Esophagus squamous epithelium (tissue), 5 donors: ENCODE measurements around the gene KSR2. TPM values are rescaled to one million over a fixed set of nuclear protein-coding genes. Genes with fewer than 3 reads are reported as not detected.
"Not testable (repeated sequence)": the region's sequence is repeated elsewhere in the genome, so short reads cannot be mapped to it uniquely, and the experiment has no call there.

ENCODE experiments used
- DNase-seq: peaks from one replicate; lab custom pipeline; 2025; lab: John Stamatoyannopoulos, UW
- H3K27ac ChIP-seq, 4 donors: fragments of 200-600 bp; sonication (generic); one replicate each; pipeline ENCODE4 v1.5.1; 2016 to 2019; ENCODE audit warnings: mild to moderate bottlenecking in 1 of 4
- H3K27me3 ChIP-seq, 4 donors: fragments of 200-600 bp; sonication (generic); 1 replicate in 3 of 4; 2 replicates in 1 of 4; pipeline versions ENCODE4 v1.5.1 to v1.6.0; 2017 to 2021; ENCODE audit warnings: antibody characterized with exemption in 1 of 4
- H3K36me3 ChIP-seq, 3 donors: fragments of 200-600 bp; sonication (generic); one replicate each; pipeline ENCODE4 v1.5.1; 2016 to 2019
- H3K4me1 ChIP-seq, 3 donors: fragments of 200-600 bp; sonication (generic); one replicate each; pipeline ENCODE4 v1.5.1; 2017 to 2019
- H3K4me3 ChIP-seq, 4 donors: fragments of 200-600 bp; sonication (generic); 1 replicate in 3 of 4; 2 replicates in 1 of 4; pipeline ENCODE4 v1.5.1; 2016 to 2019; ENCODE audit warnings: mild to moderate bottlenecking in 2 of 4, moderate library complexity in 1 of 4
- H3K9me3 ChIP-seq, 3 donors: fragments of 200-600 bp; sonication (generic); one replicate each; pipeline ENCODE4 v1.5.1; 2016 to 2019
- CTCF ChIP-seq, 6 experiments: fragments of 450-650 bp in 4 of 6; fragments of 200-600 bp in 2 of 6; sonication (generic) in 2 of 6; IDR thresholded peaks; one replicate each; pipeline ENCODE4 v1.5.1; 2016 to 2019; ENCODE audit warnings: antibody characterized with exemption in 6 of 6, mild to moderate bottlenecking in 4 of 6, moderate library complexity in 4 of 6
- POLR2A ChIP-seq, 4 donors: fragments of 450-650 bp; IDR thresholded peaks; one replicate each; pipeline ENCODE4 v1.6.1; 2017; ENCODE audit warnings: antibody characterized with exemption in 4 of 4, mild to moderate bottlenecking in 4 of 4, moderate library complexity in 3 of 4
- WGBS, 2 donors: methylation state at CpG; one replicate each; pipeline ENCODE4 v1.1.5; 2018; 5-methylcytosine and 5-hydroxymethylcytosine counted together
- intact Hi-C: fragments of 100-400 bp; cut with DNase I; formaldehyde crosslinking; loops from one replicate; pipeline ENCODE4 v1.15.0; 2022
- total RNA-seq, 4 donors: library from RNA; depleted of rRNA; stranded (reverse); fragments of >200 nt; gene quantifications; one replicate each; pipeline ENCODE4 v1.1.0, GENCODE V29; 2016
- donor health status: DM: yes; HTN: yes; CAD: no.

Gene KSR2
- total RNA-seq, 4 donors from 2014 or later, result under 0.01 to 0.13 (median 0.03) TPM

DNA sequence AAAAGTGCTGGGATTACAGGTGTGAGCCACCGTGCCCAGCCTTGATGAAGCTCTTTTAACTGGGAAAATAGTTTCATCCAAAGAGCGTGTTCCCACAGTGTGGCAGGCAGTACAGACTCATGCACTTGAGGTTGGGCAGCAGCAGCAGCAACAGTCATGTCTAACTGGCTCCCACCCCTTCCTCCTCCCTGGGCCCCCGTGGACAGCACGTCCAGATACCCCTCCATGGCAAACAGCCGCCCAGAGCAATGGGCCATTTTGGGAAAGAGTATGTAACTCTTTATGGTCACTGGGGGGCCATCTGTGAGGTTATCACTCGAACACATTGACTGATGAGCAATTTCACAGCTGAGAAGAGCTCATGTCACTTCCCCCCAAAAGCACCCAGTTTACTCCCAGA is 328.3 kb downstream of the KSR2 start:
- WGBS, 2 donors, result 87 to 100% methylated on average over 1 to 3 of the region's 6 CpGs
- Histone ChIP-seq H3K27me3 (peaks cover 0 to 16% (median 0%) of the 10 kb centered on the region in 4 donors), H3K36me3 (no peaks in the 10 kb centered on the region), H3K27ac (no peak overlapping the region), H3K9me3 (peaks cover 0 to 9% (median 8%) of the 10 kb centered on the region in 3 donors), H3K4me3 (no peak overlapping the region), H3K4me1 (no peaks in the 10 kb centered on the region)
- no peak for TF ChIP-seq CTCF (IDR thresholded peaks at IDR 0.05)
- no peak for TF ChIP-seq POLR2A (IDR thresholded peaks at IDR 0.05)
- intact Hi-C loops, result no loop called here
- DNase-seq, result no peak

- Histone ChIP-seq H3K9me3 (no peaks in the 10 kb centered on the region), H3K36me3 (no peaks in the 10 kb centered on the region), H3K4me3 (no peak overlapping the region), H3K4me1 (no peaks in the 10 kb centered on the region), H3K27me3 (peaks cover 0 to 13% (median 0%) of the 10 kb centered on the region in 4 donors), H3K27ac (no peak overlapping the region)
- WGBS, 2 donors, result 40 to 54% methylated on average over 2 of the region's 2 CpGs
- DNase-seq, result no peak
- TF ChIP-seq POLR2A (IDR thresholded peaks at IDR 0.05) (no peak), CTCF (IDR thresholded peaks at IDR 0.05) (no peak)
- intact Hi-C loops, result no loop called here
Measured at GRCh38 chr12:117629454-117629853, 339.3 kb downstream of the KSR2 start.

- not testable (repeated sequence) for H3K4me1 ChIP-seq
Measured at GRCh38 chr12:117628711-117629110, 340.1 kb downstream of the KSR2 start.

GRCh38 chr12:117622741-117623140 is 346.0 kb downstream of the KSR2 start:
- Histone ChIP-seq H3K36me3 (no peaks in the 10 kb centered on the region), H3K9me3 (no peaks in the 10 kb centered on the region), H3K27me3 (no peaks in the 10 kb centered on the region), H3K4me1 (no peaks in the 10 kb centered on the region), H3K27ac (no peak overlapping the region), H3K4me3 (no peak overlapping the region)
- intact Hi-C loops, result no loop called here
- WGBS, 2 donors, result 78 to 87% methylated on average over 1 of the region's 1 CpG
- DNase-seq, result no peak
- TF ChIP-seq POLR2A (IDR thresholded peaks at IDR 0.05) (no peak), CTCF (IDR thresholded peaks at IDR 0.05) (no peak)

More at GRCh38 chr12:117628711-117629110, 340.1 kb downstream of the KSR2 start:
- H3K4me3 ChIP-seq, H3K27ac ChIP-seq, H3K9me3 ChIP-seq, DNase-seq, H3K36me3 ChIP-seq, intact Hi-C loops: not testable (repeated sequence)
- peaks cover 0 to 13% (median 0%) of the 10 kb centered on the region in 4 donors for H3K27me3 ChIP-seq
- WGBS, 2 donors, result 41 to 59% methylated on average over 3 to 5 of the region's 7 CpGs

DNA sequence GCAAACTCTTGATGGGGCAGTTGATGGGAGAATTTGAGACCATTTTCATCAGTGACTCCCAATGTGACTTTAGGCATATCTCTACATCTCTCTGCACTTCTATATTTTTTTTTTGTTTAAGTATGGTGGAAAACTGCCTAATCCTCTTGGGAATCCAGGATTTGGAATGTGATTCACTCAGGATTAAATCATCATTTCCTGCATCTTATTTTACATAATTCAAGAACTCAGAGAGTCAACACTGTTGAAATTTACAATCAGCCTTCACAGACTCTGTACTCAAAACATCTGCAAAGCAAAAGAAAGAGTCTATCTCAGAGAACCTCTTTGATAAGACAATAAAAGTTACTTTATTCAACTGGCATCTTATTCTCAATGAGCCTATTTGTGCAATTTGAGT is 346.7 kb downstream of the KSR2 start:
- H3K9me3 ChIP-seq, result no peaks in the 10 kb centered on the region
- no peaks in the 10 kb centered on the region for H3K36me3 ChIP-seq
- DNase-seq, result no peak
- intact Hi-C loops, result no loop called here
- TF ChIP-seq CTCF (IDR thresholded peaks at IDR 0.05) (no peak), POLR2A (IDR thresholded peaks at IDR 0.05) (no peak)
- no peaks in the 10 kb centered on the region for H3K27me3 ChIP-seq
- H3K27ac ChIP-seq, result no peak overlapping the region
- H3K4me1 ChIP-seq, result no peaks in the 10 kb centered on the region
- no peak overlapping the region for H3K4me3 ChIP-seq

GRCh38 chr12:117607778-117608177 is 361.0 kb downstream of the KSR2 start:
- H3K4me1 ChIP-seq, result no peaks in the 10 kb centered on the region
- no peak for DNase-seq
- WGBS, 2 donors, result 70 to 74% methylated on average over 4 to 7 of the region's 7 CpGs
- H3K27me3 ChIP-seq, result peaks cover 0 to 10% (median 0%) of the 10 kb centered on the region in 4 donors
- H3K36me3 ChIP-seq, result no peaks in the 10 kb centered on the region
- no peak for TF ChIP-seq CTCF (IDR thresholded peaks at IDR 0.05)
- TF ChIP-seq POLR2A (IDR thresholded peaks at IDR 0.05), result no peak
- H3K27ac ChIP-seq, result no peak overlapping the region
- no peak overlapping the region for H3K4me3 ChIP-seq
- no peaks in the 10 kb centered on the region for H3K9me3 ChIP-seq
- intact Hi-C loops, result no loop called here
